ENCODE results near the gene WFDC9.
"Not testable (repeated sequence)": the region's sequence is repeated elsewhere in the genome, so short reads cannot be mapped to it uniquely, and the experiment has no call there.

The WFDC9 gene

GRCh38 chr20:45631184-45631583 is at the start of gene WFDC9:
Gene WFDC9, minus strand, starts transcription at chr20:45631284. Its CDS starts 21,103 bp downstream, at chr20:45610181.
- DNase-seq, result no peak

GRCh38 chr20:45679650-45680049 is 48.6 kb upstream of the WFDC9 start:
- DNase-seq, result no peak

GRCh38 chr20:45672765-45673164 is 41.7 kb upstream of the WFDC9 start:
- DNase-seq, result no peak

- DNase-seq, result no peak
Measured at GRCh38 chr20:45670139-45670538, 39.1 kb upstream of the WFDC9 start, which contains the start of gene WFDC11. Gene WFDC11, minus strand, starts transcription at chr20:45670239. Its CDS starts 19,639 bp downstream, at chr20:45650600.

- not testable (repeated sequence) for DNase-seq
Measured at GRCh38 chr20:45657038-45657437, 26.0 kb upstream of the WFDC9 start.

- DNase-seq, result not testable (repeated sequence)
Measured at GRCh38 chr20:45651726-45652125, 20.6 kb upstream of the WFDC9 start.

- DNase-seq, result no peak
Measured at GRCh38 chr20:45649312-45649863, 18.3 kb upstream of the WFDC9 start.

GRCh38 chr20:45647441-45648050 is 16.5 kb upstream of the WFDC9 start:
- no peak for DNase-seq

- no peak for DNase-seq
Measured at GRCh38 chr20:45646875-45647274, 15.8 kb upstream of the WFDC9 start.

GRCh38 chr20:45645869-45646268 is 14.8 kb upstream of the WFDC9 start:
- not testable (repeated sequence) for DNase-seq

GRCh38 chr20:45641076-45641475 is 10.0 kb upstream of the WFDC9 start:
- DNase-seq, result not testable (repeated sequence)

- no peak for DNase-seq
Measured at GRCh38 chr20:45639687-45640086, 8.6 kb upstream of the WFDC9 start.

- no peak for DNase-seq
Measured at GRCh38 chr20:45636513-45636912, 5.4 kb upstream of the WFDC9 start.

GRCh38 chr20:45630371-45630770 is 713 bp downstream of the WFDC9 start:
- DNase-seq, result no peak

- peak; percentile 5 for DNase-seq
Measured at GRCh38 chr20:45629496-45630100, 1.5 kb downstream of the WFDC9 start, which contains the start of gene WFDC10A. Gene WFDC10A, plus strand, starts transcription at chr20:45629739. Its CDS starts 75 bp downstream, at chr20:45629814.

- no peak for DNase-seq
Measured at GRCh38 chr20:45626540-45626939, 4.5 kb downstream of the WFDC9 start.

GRCh38 chr20:45621593-45621992 is 9.5 kb downstream of the WFDC9 start:
- no peak for DNase-seq

GRCh38 chr20:45617591-45617990 is 13.5 kb downstream of the WFDC9 start:
- no peak for DNase-seq

- DNase-seq, result no peak
Measured at GRCh38 chr20:45612314-45612713, 18.8 kb downstream of the WFDC9 start.

GRCh38 chr20:45611054-45611453 is 20.0 kb downstream of the WFDC9 start:
- DNase-seq, result no peak

GRCh38 chr20:45607810-45608209 is 23.3 kb downstream of the WFDC9 start:
- no peak for DNase-seq

GRCh38 chr20:45595235-45595634 is 35.8 kb downstream of the WFDC9 start:
- no peak for DNase-seq

- DNase-seq, result no peak
Measured at GRCh38 chr20:45593498-45593897, 37.6 kb downstream of the WFDC9 start.

- peak; percentile 6 for DNase-seq
Measured at GRCh38 chr20:45592574-45593189, 38.4 kb downstream of the WFDC9 start.

All from activated gamma-delta T cell treated with Interleukin-2 at 50 U/mL for 16 hours (primary cell).